Measurements from ENCODE around the gene RHOBTB3. TPM values are rescaled to one million over a fixed set of nuclear protein-coding genes. Genes with fewer than 3 reads are reported as not detected.

RHOBTB3 gene
- total and polyA plus RNA-seq, 10 of the 15 experiments (the other 5 are each of a cell fraction or from before 2014, with no cell fraction given), result 3.6 to 42.8 (median 8.4) TPM

GRCh38 chr5:95721582-95722295 lies 9.4 kb upstream of the RHOBTB3 start:
- ChIA-PET CTCF (interaction anchor here (0.7 to 1.7 kb wide), 5 partner anchors 10 to 127 kb away, joined by 4 to 6 read pairs (median 4); partner anchors contain the start of gene RHOBTB3), SMC1A (ENCODE audit: uncharacterized antibody, unreplicated experiment) (interaction anchor here (0.9 to 4.0 kb wide), 4 partner anchors 9 to 69 kb away, joined by 3 to 15 read pairs (median 4); partner anchors contain the start of gene RHOBTB3), RAD21 (ENCODE audit: unreplicated experiment) (interaction anchor here (0.8 to 1.4 kb wide), 5 partner anchors 9 to 122 kb away, joined by 3 to 6 read pairs (median 5); partner anchors contain the start of gene RHOBTB3), POLR2A (interaction anchor here (0.6 to 2.6 kb wide), 4 partner anchors 10 to 81 kb away, joined by 3 to 9 read pairs (median 5); partner anchors contain the start of gene RHOBTB3)
- no peaks in the 10 kb centered on the region for H3K79me2 ChIP-seq (ENCODE audit: control insufficient read depth, insufficient read depth, low read length)
- BruUV-seq (replicated peaks), result no TSS peak
- TF ChIP-seq KLF5 (IDR thresholded peaks at IDR 0.05; ENCODE audit: partially characterized antibody), result no peak
- TF ChIP-seq SMARCA5 (IDR thresholded peaks at IDR 0.05), result no peak
- no peak for TF ChIP-seq HDAC2 (IDR thresholded peaks at IDR 0.05)
- no peak overlapping the region for H3K4me2 ChIP-seq (ENCODE audit: control insufficient read depth, insufficient read depth)
- no peak overlapping the region for H3K4me3 ChIP-seq
- 0% methylated on average over 1 of the region's 1 CpG for WGBS (ENCODE audit: insufficient coverage, insufficient replicate concordance, low lambda C conversion rate, missing lambda C conversion rate)
- no peak overlapping the region for H2AFZ ChIP-seq (ENCODE audit: control insufficient read depth, low read depth, low read length)
- peaks cover 22% of the 10 kb centered on the region for H3K4me1 ChIP-seq (ENCODE audit: control insufficient read depth, insufficient read depth, low read length)
- in situ Hi-C loops (cut with MboI), result no loop called here
- no peak overlapping the region for H3K27ac ChIP-seq (ENCODE audit: control insufficient read depth, insufficient read depth)
- ATAC-seq (no peak), DNase-seq (ENCODE audit: low read depth, low spot score) (no peak), FAIRE-seq (no peak)
- intact Hi-C loops (cut with micrococcal nuclease; ENCODE audit: unreplicated experiment), result loop anchor here (10.0 kb wide), 1 partner anchor 637 kb away; no protein-coding TSS in a partner anchor
- no peaks in the 10 kb centered on the region for H4K20me1 ChIP-seq (ENCODE audit: control insufficient read depth, insufficient read depth)
- no peaks in the 10 kb centered on the region for H3K27me3 ChIP-seq (replicated peaks in 1 of 2; ENCODE audit: control insufficient read depth in 2 of 2, insufficient read depth in 2 of 2, low read length in 1 of 2)
- no peak overlapping the region for H3K9ac ChIP-seq (ENCODE audit: control insufficient read depth, insufficient read depth, low read length)
- H3K36me3 ChIP-seq (ENCODE audit: control insufficient read depth in 2 of 2, insufficient read depth in 2 of 2, low read length in 1 of 2), result no peaks in the 10 kb centered on the region
- H3K9me3 ChIP-seq (replicated peaks; ENCODE audit: control insufficient read depth, insufficient read depth, low read length), result no peaks in the 10 kb centered on the region

- no peaks in the 10 kb centered on the region for H3K79me2 ChIP-seq (ENCODE audit: control insufficient read depth, insufficient read depth, low read length)
- FAIRE-seq (no peak), ATAC-seq (no peak), DNase-seq (ENCODE audit: low read depth, low spot score) (no peak)
- no peak overlapping the region for H3K9ac ChIP-seq (ENCODE audit: control insufficient read depth, insufficient read depth, low read length)
- WGBS (ENCODE audit: insufficient coverage, insufficient replicate concordance, low lambda C conversion rate, missing lambda C conversion rate), result 83% methylated on average over 5 of the region's 5 CpGs
- H2AFZ ChIP-seq (ENCODE audit: control insufficient read depth, low read depth, low read length), result no peak overlapping the region
- SMC1A ChIA-PET (ENCODE audit: uncharacterized antibody, unreplicated experiment), result interaction anchor here (0.9 to 4.9 kb wide), 17 partner anchors 7 to 99 kb away, joined by 3 to 58 read pairs (median 8); partner anchors contain the start of genes GLRX and RFESD
- H3K36me3 ChIP-seq (ENCODE audit: control insufficient read depth in 2 of 2, insufficient read depth in 2 of 2, low read length in 1 of 2), result no peaks in the 10 kb centered on the region
- RAD21 ChIA-PET (ENCODE audit: unreplicated experiment), result interaction anchor here (0.9 to 5.1 kb wide), 7 partner anchors 8 to 125 kb away, joined by 3 to 32 read pairs (median 4); partner anchors contain the start of gene RHOBTB3
- CTCF ChIA-PET, result interaction anchor here (0.9 to 4.3 kb wide), 9 partner anchors 8 to 99 kb away, joined by 3 to 18 read pairs (median 4); partner anchors contain the start of gene RFESD
- H3K27ac ChIP-seq (ENCODE audit: control insufficient read depth, insufficient read depth), result no peak overlapping the region
- POLR2A ChIA-PET, result interaction anchor here (0.5 to 4.6 kb wide), 5 partner anchors 8 to 932 kb away, joined by 3 to 28 read pairs (median 4); partner anchors contain the start of gene RHOBTB3
- H3K9me3 ChIP-seq (replicated peaks; ENCODE audit: control insufficient read depth, insufficient read depth, low read length), result no peaks in the 10 kb centered on the region
- in situ Hi-C loops (cut with MboI), result no loop called here
- no peak overlapping the region for H3K4me3 ChIP-seq
- no peak overlapping the region for H3K4me2 ChIP-seq (ENCODE audit: control insufficient read depth, insufficient read depth)
- no TSS peak for BruUV-seq (replicated peaks)
- H3K27me3 ChIP-seq (replicated peaks in 1 of 2; ENCODE audit: control insufficient read depth in 2 of 2, insufficient read depth in 2 of 2, low read length in 1 of 2), result no peaks in the 10 kb centered on the region
- intact Hi-C loops (cut with micrococcal nuclease; ENCODE audit: unreplicated experiment), result loop anchor here (10.0 kb wide), 1 partner anchor 639 kb away; no protein-coding TSS in a partner anchor
- H3K4me1 ChIP-seq (ENCODE audit: control insufficient read depth, insufficient read depth, low read length), result peaks cover 20% of the 10 kb centered on the region
- H4K20me1 ChIP-seq (ENCODE audit: control insufficient read depth, insufficient read depth), result no peaks in the 10 kb centered on the region
- TF ChIP-seq RAD51 (IDR thresholded peaks at IDR 0.05), result no peak
- TF ChIP-seq NFYB (IDR thresholded peaks at IDR 0.05; ENCODE audit: insufficient read depth, low read depth, low read length), result no peak
- TF ChIP-seq ESRRA (IDR thresholded peaks at IDR 0.05; ENCODE audit: low read length), result no peak
- no peak for TF ChIP-seq POLR2AphosphoS5 (IDR thresholded peaks at IDR 0.05; ENCODE audit: low read length)
- TF ChIP-seq EP300 (IDR thresholded peaks at IDR 0.05; ENCODE audit: borderline replicate concordance in 1 of 2, control insufficient read depth in 1 of 2, low read depth in 2 of 2, low read length in 2 of 2), result no peak
- no peak for TF ChIP-seq SP1 (IDR thresholded peaks at IDR 0.05; ENCODE audit: low read depth, low read length)
- TF ChIP-seq FOS (IDR thresholded peaks at IDR 0.05; ENCODE audit: borderline replicate concordance, extremely low read depth, insufficient read length), result no peak
- TF ChIP-seq FOXM1 (IDR thresholded peaks at IDR 0.05; ENCODE audit: low read depth, low read length), result no peak
- no peak for TF ChIP-seq TAF1 (IDR thresholded peaks at IDR 0.05; ENCODE audit: borderline replicate concordance, low read depth, low read length)
- no peak for TF ChIP-seq PKNOX1 (IDR thresholded peaks at IDR 0.05)
- TF ChIP-seq CBFB (IDR thresholded peaks at IDR 0.05; ENCODE audit: low read depth), result no peak
Measured at GRCh38 chr5:95723632-95724369, 7.3 kb upstream of the RHOBTB3 start.
